HG03280 (cell line): ENCODE measurements around the gene MLST8.
A peak's percentile ranks its signal among the peaks of the same experiment; 100 is the strongest.

Source experiments
- ATAC-seq: cut with Tn5 transposase; IDR thresholded peaks from one replicate; pipeline ENCODE4 v1.9.1; 2021; ENCODE audit warnings: mild to moderate bottlenecking, moderate library complexity; ENCODE audit not compliant: unreplicated experiment

MLST8 gene

GRCh38 chr16:2208308-2208707 is 3.1 kb downstream of the MLST8 start:
- no peak for ATAC-seq

GRCh38 chr16:2208772-2209171 is 3.5 kb downstream of the MLST8 start:
- ATAC-seq, result no peak

GRCh38 chr16:2209258-2210008 is 4.2 kb downstream of the MLST8 start:
- no peak for ATAC-seq

GRCh38 chr16:2210009-2210332 is 4.7 kb downstream of the MLST8 start:
- ATAC-seq, result no peak

DNA sequence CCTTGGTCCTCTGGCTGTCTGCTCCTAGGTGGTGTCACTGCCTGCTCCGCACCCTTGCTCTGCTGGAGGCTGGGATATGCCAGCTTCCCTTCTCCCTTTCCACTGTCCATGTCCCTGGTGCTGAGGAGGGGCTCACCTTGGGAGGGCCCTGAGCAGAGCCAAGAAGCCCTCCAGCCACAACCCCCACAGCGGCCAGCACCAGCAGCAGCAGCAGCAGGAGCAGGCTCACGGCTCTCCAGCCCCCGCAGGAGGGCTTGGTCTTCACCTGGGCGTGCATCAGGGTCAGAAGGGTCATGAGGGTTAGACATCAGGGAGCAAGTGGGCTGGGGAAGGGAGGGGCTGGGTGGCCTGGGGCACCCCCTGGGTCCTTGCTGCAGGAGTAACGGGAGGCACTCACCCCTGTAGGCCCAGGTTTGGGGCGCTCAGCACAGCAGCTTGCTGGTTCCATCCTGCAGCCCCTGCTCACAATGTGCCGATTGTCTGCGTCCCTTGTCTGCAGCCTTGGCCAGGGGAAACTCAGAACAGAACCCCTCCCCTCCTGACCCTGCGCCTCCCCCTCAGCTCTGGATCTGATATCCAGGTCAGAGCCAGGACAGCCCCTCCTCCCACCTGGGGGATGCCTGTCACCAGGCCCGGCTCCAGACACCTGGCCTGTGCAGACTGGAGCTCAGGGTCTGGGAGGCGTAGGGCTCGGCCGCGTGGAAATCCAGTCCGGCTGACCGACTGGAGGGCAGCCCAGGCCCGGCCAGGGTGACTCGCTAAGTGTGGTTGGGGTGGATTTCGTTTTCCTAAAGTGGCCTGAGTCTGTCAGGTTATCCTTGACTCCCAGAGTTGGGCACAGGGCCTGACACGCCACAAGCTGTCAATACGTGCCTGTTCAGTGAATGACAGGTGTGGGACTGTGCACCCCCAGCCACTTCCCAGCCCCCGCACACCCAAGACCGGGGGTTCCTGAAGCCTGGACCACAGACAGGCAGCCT is 5.4 kb downstream of the MLST8 start, which contains the start of gene BRICD5:
Gene BRICD5 (minus strand): TSS at position 478 of the 980 bp plus-strand sequence. CDS start 30 bp downstream, at position 448.
- ATAC-seq, result no peak

GRCh38 chr16:2211923-2212347 is 6.7 kb downstream of the MLST8 start:
- ATAC-seq, result no peak

- ATAC-seq, result no peak
These were observed 7.4 kb downstream of the MLST8 start for GRCh38 chr16:2212362-2213324.

GRCh38 chr16:2213817-2214718 is 8.8 kb downstream of the MLST8 start:
- ATAC-seq, result peak; percentile 2

- peak; percentile 88 for ATAC-seq
These were observed 9.4 kb downstream of the MLST8 start, which contains the start of gene PGP for GRCh38 chr16:2214719-2214968. Gene PGP (minus strand): TSS chr16:2214840. CDS start chr16:2214777, 63 bp downstream.

DNA sequence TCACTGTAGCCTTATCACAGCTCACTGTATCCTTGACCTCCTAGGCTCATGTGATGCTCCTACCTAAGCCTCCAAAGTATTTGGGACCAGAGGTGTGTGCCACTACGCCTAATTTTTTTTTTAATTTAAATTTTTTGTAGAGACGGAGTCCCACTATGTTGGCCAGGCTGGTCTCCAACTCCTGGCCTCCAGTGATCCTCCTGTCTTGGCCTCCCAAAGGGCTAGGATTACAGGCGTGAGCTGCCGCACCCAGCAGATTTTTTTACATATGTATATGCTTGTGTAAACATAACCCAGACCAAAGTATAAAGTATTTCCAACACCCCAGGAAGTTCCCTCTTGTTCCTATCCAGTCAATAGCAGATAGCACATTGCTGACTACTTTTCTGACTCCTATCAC is 11.1 kb downstream of the MLST8 start:
- no peak for ATAC-seq

- ATAC-seq, result peak; percentile 97
These were observed 18.1 kb downstream of the MLST8 start, which contains the start of gene E4F1 for GRCh38 chr16:2223221-2223941. Gene E4F1 (plus strand): TSS chr16:2223591. CDS start chr16:2223614, 23 bp downstream.

DNA sequence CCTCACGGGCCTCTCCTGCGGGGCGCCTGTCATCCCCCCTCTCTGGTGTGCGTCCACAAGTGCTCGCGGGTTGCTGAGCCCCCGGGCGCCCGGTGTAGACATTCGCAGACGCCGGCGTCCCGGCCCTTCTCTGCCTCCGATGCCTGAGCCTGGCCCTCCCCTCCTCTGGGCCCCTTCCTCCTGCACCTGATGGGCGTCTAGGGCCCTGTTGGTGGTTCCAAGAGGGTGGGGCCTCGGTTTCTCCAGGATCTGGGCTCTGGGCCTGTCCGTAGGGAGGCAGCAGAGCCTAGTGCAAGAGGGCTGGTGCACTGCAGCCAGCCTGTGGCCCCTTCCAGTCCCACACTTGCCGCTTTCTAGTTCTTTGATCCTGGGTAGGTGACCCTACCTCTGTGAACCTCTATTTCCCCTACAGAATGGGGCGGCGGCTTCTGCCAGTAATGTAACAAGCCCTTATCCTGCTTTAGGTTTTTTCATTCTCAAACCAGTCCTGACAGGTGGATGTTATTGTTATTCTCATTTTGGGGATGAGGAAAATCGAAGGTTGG is 18.8 kb downstream of the MLST8 start:
- ATAC-seq, result peak; percentile 10

DNA sequence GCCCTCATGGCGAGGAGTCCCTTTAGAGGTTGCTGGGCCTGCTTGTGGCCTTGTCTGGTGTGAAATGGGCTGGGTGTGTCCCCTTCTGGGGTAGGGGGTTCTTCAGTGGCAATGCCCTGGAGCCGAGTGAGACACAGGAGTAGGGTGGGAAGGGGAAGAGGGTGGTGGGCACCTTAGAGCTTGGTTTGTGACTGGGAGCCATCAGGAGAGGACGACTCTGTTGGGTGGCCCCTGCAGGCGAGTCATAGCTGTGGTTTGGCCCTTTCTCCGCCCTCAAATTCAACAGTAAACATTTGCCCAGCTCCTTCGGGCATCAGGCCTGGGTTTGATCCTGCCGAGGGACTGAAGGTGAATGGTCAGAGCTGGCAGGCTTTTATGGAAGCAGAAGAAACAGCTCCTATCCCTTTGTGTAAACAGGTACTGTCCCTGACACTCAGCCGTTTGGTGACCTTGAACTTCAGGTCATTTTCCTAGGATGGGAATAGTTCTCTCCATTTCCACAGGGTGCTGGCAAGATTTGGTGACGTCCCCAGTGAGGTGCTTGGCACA is 21.1 kb downstream of the MLST8 start:
- ATAC-seq, result no peak

GRCh38 chr16:2226918-2227317 is 21.7 kb downstream of the MLST8 start:
- ATAC-seq, result no peak

- ATAC-seq, result no peak
These were observed 23.0 kb downstream of the MLST8 start for GRCh38 chr16:2228161-2228824.

GRCh38 chr16:2229091-2229490 is 23.8 kb downstream of the MLST8 start:
- no peak for ATAC-seq

GRCh38 chr16:2229632-2230250 is 24.5 kb downstream of the MLST8 start:
- ATAC-seq, result no peak
